Ishikawa (cell line): Measurements from ENCODE around the gene TXLNA.

Experiments
- CREB1 ChIP-seq: IDR thresholded peaks from 2 replicates; pipeline ENCODE4 v1.6.1; 2012; ENCODE audit warnings: low read depth
- MAX ChIP-seq: IDR thresholded peaks from 2 replicates; pipeline ENCODE4 v1.6.1; 2012
- RAD21 ChIP-seq: IDR thresholded peaks from 2 replicates; pipeline ENCODE4 v1.6.1; 2012; ENCODE audit warnings: low read depth
- TAF1 ChIP-seq: IDR thresholded peaks from 2 replicates; pipeline ENCODE4 v1.6.1; 2012; ENCODE audit warnings: low read depth, mild to moderate bottlenecking
- YY1 ChIP-seq: IDR thresholded peaks from 2 replicates; pipeline ENCODE4 v1.6.1; 2012; ENCODE audit warnings: low read depth

DNA sequence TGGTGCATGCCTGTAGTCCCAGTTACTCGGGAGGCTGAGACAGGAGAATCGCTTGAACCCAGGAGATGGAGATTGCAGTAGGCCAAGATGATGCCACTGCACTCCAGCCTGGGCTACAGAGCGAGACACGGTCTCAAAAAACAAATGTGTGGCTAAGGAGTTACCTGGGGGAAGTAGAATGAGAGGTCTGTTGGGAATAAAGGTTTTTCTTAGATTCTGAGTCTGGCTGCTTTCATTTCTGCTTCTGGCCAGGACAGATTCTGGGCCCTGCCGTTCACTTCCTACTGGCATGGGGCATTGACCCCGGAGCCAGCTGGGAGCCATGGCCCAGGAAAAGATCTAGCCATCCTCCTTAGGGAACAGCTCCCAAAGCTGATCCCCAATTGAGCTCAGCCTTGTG is 29.0 kb downstream of the TXLNA start:
- TF ChIP-seq RAD21 (no peak), MAX (no peak), TAF1 (no peak), CREB1 (no peak), YY1 (no peak)
